NCI-H1694 treated with DMSO at 0.1 percent for 48 hours (cell line): ENCODE data around the gene TTC5.
"Not testable (repeated sequence)": the region's sequence is repeated elsewhere in the genome, so short reads cannot be mapped to it uniquely, and the experiment has no call there.

Experiments used
- DNase-seq: peaks from one replicate; lab custom pipeline; 2025; lab: John Stamatoyannopoulos, UW

Gene TTC5, protein sequence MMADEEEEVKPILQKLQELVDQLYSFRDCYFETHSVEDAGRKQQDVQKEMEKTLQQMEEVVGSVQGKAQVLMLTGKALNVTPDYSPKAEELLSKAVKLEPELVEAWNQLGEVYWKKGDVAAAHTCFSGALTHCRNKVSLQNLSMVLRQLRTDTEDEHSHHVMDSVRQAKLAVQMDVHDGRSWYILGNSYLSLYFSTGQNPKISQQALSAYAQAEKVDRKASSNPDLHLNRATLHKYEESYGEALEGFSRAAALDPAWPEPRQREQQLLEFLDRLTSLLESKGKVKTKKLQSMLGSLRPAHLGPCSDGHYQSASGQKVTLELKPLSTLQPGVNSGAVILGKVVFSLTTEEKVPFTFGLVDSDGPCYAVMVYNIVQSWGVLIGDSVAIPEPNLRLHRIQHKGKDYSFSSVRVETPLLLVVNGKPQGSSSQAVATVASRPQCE

DNA sequence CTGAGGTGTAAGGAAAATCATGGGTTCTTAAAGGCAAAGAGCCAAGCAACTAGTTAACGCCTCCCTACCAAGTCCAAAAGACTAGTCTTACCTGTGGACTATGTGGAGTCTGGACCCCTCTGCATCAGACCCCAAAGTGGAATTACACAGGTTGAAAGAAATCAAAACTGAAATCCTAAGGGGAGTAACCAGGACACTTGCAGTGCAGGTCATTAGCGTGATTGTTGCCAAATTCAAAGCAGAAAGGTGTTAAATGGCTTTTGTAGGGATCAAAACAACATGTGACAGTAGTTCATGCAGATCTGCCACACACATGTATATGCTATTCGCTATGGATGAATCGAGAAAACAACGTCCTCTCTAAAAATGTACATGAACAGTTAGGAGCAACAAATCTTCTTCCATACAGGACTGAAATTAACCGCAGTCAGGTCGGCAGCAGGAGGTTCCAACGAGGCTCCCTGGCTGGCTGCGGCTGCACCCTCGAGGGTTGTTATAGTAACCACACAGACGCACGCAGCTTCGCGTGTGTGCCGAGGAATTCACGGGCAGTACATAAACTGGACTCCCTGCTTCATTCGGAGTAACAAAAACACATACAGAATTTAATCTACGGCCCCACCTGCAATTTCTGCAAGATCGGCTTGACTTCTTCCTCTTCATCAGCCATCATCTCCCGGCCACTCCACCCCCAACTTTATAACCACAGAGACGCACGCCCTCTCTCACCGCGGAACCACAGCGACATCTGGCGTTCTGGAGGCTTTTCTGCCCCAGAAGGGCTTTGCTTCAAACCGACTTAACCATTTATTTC is at the start of gene TTC5:
Gene TTC5 (minus strand): TSS at position 687 of the 814 bp plus-strand sequence. CDS start 14 bp downstream, at position 673.
- DNase-seq: peak; percentile 77

DNA sequence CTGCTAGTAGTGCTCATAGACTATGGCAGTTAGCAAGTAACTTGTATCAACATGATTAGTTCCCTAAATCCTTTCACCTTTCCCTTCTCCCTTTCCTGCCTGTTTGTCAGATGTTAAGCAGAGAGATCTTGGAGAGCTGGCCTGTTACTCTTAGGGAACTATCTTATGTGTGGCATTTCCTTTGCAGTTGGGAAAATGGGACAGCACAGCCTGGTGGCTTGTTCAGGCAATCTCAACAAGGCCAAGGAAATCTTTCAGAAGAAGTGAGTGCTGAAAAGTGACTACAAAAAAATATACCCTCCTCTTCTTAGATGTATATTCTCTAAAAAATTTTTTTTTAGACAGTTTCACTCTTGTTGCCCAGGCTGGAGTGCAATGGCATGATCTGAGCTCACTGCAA is 45.1 kb upstream of the TTC5 start:
- no peak for DNase-seq

- DNase-seq: no peak
Observed at GRCh38 chr14:20350282-20350681, 44.5 kb upstream of the TTC5 start.

DNA sequence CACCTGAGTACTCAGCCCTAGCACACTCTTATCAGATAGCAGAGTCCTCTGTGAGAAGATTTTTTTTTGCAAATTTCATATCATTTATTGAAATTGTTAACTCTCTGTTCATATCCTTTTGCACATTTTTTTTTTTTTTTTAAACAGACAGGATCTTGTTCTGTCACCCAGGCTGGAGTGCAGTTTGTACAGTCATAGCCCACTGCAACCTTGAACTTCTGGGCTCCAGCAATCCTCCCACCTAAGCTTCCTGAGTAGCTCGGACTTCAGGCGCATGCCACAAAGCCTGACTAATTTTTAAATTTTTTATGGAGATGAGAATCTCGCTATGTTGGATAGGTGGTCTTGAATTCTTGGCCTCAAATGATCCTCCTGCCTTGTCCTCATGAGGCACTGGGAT is 42.0 kb upstream of the TTC5 start:
- DNase-seq: no peak

DNA sequence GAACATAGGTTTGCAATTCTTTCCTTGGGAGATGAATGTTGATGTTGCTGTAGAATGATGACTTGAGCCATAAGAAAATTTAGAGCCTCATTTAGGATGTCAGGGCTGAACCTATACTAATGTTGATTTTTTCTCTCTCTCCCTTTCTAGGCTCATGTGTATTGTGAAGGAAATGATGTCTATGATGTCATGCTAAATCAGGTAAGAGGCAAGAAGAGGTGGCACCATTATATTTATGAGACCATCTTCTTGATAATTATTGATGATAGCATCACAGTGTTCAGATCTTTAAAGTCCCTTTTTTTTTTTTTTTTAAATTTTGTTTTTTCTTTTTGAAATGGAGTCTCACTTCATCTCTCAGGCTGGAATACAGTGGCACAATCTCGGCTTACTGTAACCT is 41.0 kb upstream of the TTC5 start:
- no peak for DNase-seq

- DNase-seq: no peak
Observed at GRCh38 chr14:20345366-20345765, 39.6 kb upstream of the TTC5 start.

DNA sequence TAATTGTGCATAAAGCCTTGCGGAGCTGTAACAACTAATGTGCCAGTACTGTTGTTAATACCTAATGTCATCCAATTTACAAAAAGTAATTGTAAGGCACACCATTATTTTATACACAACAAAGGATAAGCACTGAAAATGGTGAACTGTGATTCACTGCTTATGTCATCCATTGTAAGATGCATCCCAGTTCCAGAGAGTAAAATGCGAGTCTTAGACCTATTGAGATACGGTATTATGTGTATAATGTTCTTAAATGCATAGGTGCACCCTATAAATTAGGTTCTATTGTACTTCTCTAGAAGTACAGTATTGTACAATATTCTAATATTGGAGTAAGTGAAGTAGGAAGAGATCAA is 38.1 kb upstream of the TTC5 start:
- DNase-seq: peak; percentile 31

GRCh38 chr14:20343092-20343861 is 37.5 kb upstream of the TTC5 start, which contains the start of gene PARP2:
Gene PARP2 (plus strand): TSS chr14:20343635. CDS start chr14:20343642, 7 bp downstream.
- peak; percentile 100 for DNase-seq

GRCh38 chr14:20341646-20342045 is 35.9 kb upstream of the TTC5 start:
- DNase-seq: no peak

DNA sequence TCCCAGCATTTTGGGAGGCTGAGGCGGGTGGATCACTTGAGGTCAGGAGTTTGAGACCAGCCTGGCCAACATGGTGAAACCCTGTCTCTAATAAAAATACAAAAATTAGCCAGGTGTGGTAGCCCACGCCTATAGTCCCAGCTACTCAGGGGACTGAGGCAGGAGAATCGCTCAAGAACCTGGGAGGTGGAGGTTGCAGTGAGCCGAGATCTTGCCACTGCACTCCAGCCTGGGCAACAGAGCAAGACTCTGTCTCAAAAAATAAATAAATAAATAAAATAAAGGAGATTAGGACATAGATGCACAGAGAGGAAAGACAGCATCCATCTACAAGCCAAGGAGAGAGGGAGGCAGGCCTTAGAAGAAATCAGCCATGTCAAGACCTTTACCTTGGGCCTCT is 35.3 kb upstream of the TTC5 start:
- not testable (repeated sequence) for DNase-seq

GRCh38 chr14:20334017-20334416 is 28.3 kb upstream of the TTC5 start:
- DNase-seq: no peak

- no peak for DNase-seq
Observed at GRCh38 chr14:20333494-20333841, 27.7 kb upstream of the TTC5 start.

DNA sequence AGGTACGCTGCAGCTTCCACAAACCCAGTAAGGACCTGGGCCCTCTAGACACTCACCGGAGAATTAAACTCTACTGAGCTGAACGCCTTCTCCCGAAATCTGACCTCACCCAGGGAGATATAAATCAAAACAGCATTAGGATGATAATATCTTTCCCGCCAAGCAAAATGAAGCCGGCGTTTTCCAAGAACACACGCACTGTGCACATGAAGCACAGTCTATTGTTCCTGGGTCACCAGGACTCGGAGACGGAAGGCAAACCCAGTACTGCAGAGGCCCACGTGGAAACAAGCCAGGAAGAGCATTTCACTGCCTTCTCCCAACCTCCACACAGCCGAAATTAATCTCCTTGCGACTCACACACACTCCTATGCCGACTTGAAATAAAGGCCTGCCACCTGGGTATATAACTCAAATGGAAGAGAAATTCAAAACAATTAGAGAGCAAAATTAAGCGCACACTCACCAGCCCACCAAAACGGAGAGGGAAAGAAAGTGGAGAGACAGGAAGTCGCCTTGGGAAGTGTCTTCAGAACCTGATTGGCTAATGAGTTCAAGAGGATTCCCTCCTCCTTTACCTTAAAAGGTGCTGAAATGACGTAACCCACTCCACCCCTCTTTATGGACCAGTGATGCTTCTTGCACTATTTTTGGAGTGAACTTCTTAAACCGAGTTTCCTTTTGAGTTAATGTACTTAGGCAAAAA is 27.2 kb upstream of the TTC5 start, which contains the start of gene CCNB1IP1:
Gene CCNB1IP1 (minus strand): TSS at position 492 of the 706 bp plus-strand sequence. CDS start 16,756 bp downstream, outside the sequence.
- DNase-seq: peak; percentile 94

DNA sequence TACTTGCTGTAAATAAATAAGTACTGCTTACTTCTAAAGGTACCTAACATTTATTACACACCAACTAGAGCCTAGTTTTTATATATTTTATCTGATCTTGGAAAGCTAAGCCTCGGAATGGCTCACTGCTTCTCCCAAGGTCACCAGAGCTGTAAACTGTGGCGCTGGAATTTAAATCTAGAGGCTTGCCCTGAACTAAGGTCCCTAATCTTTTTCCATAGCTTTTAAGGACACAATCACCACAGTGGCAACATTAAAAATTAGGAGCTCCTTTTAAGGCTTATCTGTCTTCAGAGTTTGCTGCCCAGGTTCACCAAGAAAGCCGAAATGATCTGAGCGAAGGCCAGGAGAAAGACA is 26.7 kb upstream of the TTC5 start:
- peak; percentile 53 for DNase-seq

DNA sequence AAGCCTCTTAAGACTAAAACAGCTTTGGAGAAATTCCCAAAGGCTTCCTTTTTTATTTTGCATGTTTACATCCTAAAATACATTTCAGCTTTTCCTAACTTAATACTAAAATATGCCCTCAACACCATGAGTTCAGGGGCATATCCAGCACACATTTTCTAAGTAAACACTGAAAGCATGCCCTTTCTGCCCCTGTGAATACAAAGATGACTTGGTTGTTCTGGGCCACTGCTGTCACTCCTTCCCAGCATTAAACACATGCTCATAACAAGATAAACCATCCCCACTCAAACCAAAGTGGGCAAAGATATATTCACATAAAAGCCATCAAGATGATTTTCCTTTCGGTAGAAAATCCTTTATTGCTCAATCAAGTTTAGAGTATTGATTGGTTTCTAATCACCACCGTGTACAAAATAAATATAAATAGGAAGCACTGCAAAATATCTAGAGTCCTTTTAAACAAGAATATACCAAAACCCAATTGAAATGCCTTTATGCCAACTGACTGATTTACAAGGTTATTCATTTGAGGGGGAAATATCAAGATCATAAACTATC is 25.4 kb upstream of the TTC5 start:
- no peak for DNase-seq

DNA sequence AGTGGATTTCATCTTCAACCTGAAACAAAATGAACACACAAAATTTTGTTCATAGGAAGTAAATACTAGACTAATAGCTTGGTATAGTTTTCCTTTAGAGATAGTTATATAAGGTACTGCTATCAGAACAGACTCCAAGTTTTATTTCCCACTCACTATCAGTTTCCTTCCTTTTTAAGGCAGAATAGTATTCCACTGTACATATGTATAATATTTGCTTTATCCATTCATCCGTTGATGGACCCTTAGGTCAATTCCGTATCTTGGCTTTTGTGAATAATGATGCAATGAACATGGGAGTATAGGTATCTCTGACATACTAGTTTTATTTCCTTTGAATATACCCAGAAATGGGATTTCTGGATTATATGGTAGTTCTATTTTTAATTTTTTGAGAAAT is 23.6 kb upstream of the TTC5 start:
- DNase-seq: no peak

DNA sequence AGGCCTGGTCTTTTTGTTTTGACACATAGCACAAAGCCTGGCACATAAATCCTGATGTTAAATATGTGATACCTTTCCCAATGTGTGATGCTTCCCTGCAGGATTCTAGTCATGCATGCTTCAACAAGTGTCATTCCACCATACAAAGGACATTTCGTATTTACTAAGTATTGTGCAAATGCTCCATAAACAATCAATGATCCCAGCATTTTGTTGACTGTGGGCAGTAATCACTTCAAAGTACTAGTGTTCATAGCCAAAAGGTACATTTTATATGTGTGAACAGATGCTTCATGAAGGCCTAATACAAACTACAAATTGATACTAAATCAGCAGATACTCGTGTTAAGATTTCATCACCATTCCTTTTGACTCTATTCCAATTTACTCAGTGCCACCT is 23.0 kb upstream of the TTC5 start:
- DNase-seq: no peak

GRCh38 chr14:20327005-20327869 is 21.5 kb upstream of the TTC5 start:
- peak; percentile 59 for DNase-seq

GRCh38 chr14:20317720-20318119 is 12.0 kb upstream of the TTC5 start:
- no peak for DNase-seq

GRCh38 chr14:20314026-20314425 is 8.3 kb upstream of the TTC5 start:
- no peak for DNase-seq

DNA sequence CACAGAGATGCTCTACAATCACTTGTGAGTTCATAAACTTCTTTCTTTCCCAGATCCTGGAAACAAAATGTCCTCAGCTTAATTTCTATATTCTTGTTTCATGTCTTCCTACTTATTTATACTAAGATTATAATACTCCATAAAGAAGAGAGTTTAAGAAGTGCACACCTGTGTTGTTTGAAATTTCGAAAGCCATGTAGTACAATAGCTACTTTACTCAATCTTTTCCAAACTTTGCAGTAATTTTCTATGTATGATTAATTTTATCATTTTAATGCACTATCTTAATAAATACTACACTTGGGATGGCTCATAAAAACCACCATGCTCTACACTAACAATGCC is 300 bp upstream of the TTC5 start:
- DNase-seq: no peak
